Smooth muscle cell (in vitro differentiated cells): ENCODE data around the gene STOM. TPM values are rescaled to one million over a fixed set of nuclear protein-coding genes. Genes with fewer than 3 reads are reported as not detected.

ENCODE experiments used
- DNase-seq: peaks from one replicate; lab custom pipeline; 2025; ENCODE audit not compliant: unreplicated experiment; lab: John Stamatoyannopoulos, UW
- H2AFZ ChIP-seq: fragments of 200-600 bp; sonication (generic); 2 replicates; pipeline ENCODE4 v1.6.0; 2016; ENCODE audit warnings: antibody characterized with exemption, low read depth, mild to moderate bottlenecking
- H3F3A ChIP-seq: fragments of 200-600 bp; sonication (generic); 2 replicates; pipeline ENCODE4 v1.6.0; 2017; ENCODE audit warnings: antibody characterized with exemption, low read depth
- H3K27ac ChIP-seq: fragments of 200-600 bp; sonication (generic); 2 replicates; pipeline ENCODE4 v1.5.1; 2016; ENCODE audit warnings: low read depth, mild to moderate bottlenecking
- H3K27me3 ChIP-seq: fragments of 200-600 bp; sonication (generic); 2 replicates; pipeline ENCODE4 v1.6.1; 2016; ENCODE audit warnings: low read depth, mild to moderate bottlenecking
- H3K36me3 ChIP-seq: fragments of 200-600 bp; sonication (generic); 2 replicates; pipeline ENCODE4 v1.5.1; 2016; ENCODE audit warnings: low read depth
- H3K4me1 ChIP-seq: fragments of 200-600 bp; sonication (generic); 2 replicates; pipeline ENCODE4 v1.5.1; 2016; ENCODE audit warnings: low read depth
- H3K4me2 ChIP-seq: fragments of 200-600 bp; sonication (generic); 2 replicates; pipeline ENCODE4 v1.6.0; 2016; ENCODE audit warnings: mild to moderate bottlenecking
- H3K4me3 ChIP-seq: fragments of 200-600 bp; sonication (generic); 2 replicates; pipeline ENCODE4 v1.5.1; 2016; ENCODE audit warnings: mild to moderate bottlenecking
- H3K79me2 ChIP-seq: fragments of 200-600 bp; sonication (generic); 2 replicates; pipeline ENCODE4 v1.6.0; 2016; ENCODE audit warnings: low read depth, mild to moderate bottlenecking
- H3K9ac ChIP-seq: fragments of 200-600 bp; sonication (generic); 2 replicates; pipeline ENCODE4 v1.6.0; 2016; ENCODE audit warnings: low read depth
- H3K9me3 ChIP-seq: fragments of 200-600 bp; sonication (generic); replicated peaks from 2 replicates; pipeline ENCODE4 v1.5.1; 2016; ENCODE audit warnings: low read depth
- H4K20me1 ChIP-seq: fragments of 200-600 bp; sonication (generic); 2 replicates; pipeline ENCODE4 v1.6.0; 2016; ENCODE audit warnings: low read depth
- WGBS: methylation state at CpG from one replicate; pipeline ENCODE4 v1.1.7; 2016; ENCODE audit warnings: low lambda C conversion rate; 5-methylcytosine and 5-hydroxymethylcytosine counted together
- polyA plus RNA-seq: library from polyadenylated mRNA; unstranded; fragments of >200 nt; fragmentation: Nextera tagmentation; extraction: Ambion mirVana; gene quantifications from 2 replicates; pipeline ENCODE4 v1.2.1, GENCODE V29; 2016
- total RNA-seq: library from RNA; depleted of rRNA; stranded (reverse); fragments of >200 nt; gene quantifications from 2 replicates; pipeline ENCODE4 v1.2.3, GENCODE V29; 2014
- TF ChIP-seq, protein P1 (sequence below): fragments of 200-600 bp; sonication (generic); IDR thresholded peaks from 2 replicates; pipeline ENCODE4 v1.5.1; 2017; ENCODE audit warnings: borderline replicate concordance, mild to moderate bottlenecking, antibody characterized with exemption; ENCODE audit not compliant: insufficient read depth, poor library complexity, severe bottlenecking

The STOM gene, protein sequence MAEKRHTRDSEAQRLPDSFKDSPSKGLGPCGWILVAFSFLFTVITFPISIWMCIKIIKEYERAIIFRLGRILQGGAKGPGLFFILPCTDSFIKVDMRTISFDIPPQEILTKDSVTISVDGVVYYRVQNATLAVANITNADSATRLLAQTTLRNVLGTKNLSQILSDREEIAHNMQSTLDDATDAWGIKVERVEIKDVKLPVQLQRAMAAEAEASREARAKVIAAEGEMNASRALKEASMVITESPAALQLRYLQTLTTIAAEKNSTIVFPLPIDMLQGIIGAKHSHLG
- total RNA-seq (171 and 187 TPM in 2 replicates), polyA plus RNA-seq (105 and 136 TPM in 2 replicates)

DNA sequence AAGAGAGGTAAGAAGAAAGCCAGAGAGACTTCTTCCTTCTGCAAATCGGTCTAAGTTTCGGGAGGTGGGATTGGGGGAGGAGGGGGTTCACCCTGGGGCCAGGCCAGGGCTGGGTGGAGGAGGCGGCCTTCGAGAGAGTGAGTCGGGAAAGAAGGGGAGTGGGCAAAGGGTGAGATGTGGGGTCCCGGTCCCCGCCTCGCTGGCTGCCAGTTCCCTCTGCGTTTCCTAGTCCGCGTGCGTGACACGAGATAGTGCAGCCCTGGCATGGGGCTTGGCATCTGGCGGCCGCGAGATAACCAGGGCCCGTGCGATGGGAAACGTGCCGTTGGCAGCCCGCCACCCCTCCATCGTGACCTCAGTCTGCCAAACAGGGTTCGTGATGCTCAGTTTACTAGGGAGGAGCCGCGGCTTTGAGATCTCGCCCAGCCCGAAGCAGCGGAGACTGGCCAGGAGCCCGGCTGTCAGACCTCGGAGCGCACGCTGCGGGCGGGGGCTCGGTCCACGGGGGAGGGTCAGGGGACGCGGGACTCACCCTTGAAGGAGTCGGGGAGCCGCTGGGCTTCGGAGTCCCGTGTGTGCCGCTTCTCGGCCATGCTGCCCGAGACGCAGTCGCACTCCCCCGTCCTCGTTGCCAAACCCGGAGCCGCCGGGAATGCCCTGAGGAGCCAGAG lies at the start of gene STOM:
TSS of gene STOM (minus strand) at position 656 of the 671 bp plus-strand sequence. CDS start at position 593, 63 bp downstream.
- Histone ChIP-seq H3F3A (peaks cover 61% of the 10 kb centered on the region), H3K9ac (peak within 1 kb of the TSS; percentile 90), H3K36me3 (no peaks in the 10 kb centered on the region), H4K20me1 (peaks cover 8% of the 10 kb centered on the region), H3K9me3 (no peaks in the 10 kb centered on the region), H3K27me3 (no peaks in the 10 kb centered on the region), H3K4me1 (peaks cover 49% of the 10 kb centered on the region), H3K4me3 (peak within 1 kb of the TSS; percentile 73), H3K4me2 (peak within 1 kb of the TSS; percentile 86), H3K27ac (peak within 1 kb of the TSS; percentile 91), H2AFZ (peak within 1 kb of the TSS; percentile 64), H3K79me2 (peaks cover 52% of the 10 kb centered on the region)
- TF ChIP-seq, protein P1, sequence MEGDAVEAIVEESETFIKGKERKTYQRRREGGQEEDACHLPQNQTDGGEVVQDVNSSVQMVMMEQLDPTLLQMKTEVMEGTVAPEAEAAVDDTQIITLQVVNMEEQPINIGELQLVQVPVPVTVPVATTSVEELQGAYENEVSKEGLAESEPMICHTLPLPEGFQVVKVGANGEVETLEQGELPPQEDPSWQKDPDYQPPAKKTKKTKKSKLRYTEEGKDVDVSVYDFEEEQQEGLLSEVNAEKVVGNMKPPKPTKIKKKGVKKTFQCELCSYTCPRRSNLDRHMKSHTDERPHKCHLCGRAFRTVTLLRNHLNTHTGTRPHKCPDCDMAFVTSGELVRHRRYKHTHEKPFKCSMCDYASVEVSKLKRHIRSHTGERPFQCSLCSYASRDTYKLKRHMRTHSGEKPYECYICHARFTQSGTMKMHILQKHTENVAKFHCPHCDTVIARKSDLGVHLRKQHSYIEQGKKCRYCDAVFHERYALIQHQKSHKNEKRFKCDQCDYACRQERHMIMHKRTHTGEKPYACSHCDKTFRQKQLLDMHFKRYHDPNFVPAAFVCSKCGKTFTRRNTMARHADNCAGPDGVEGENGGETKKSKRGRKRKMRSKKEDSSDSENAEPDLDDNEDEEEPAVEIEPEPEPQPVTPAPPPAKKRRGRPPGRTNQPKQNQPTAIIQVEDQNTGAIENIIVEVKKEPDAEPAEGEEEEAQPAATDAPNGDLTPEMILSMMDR: no peak
- DNase-seq: peak; percentile 82
- 4% methylated on average over 33 of the region's 52 CpGs for WGBS

DNA sequence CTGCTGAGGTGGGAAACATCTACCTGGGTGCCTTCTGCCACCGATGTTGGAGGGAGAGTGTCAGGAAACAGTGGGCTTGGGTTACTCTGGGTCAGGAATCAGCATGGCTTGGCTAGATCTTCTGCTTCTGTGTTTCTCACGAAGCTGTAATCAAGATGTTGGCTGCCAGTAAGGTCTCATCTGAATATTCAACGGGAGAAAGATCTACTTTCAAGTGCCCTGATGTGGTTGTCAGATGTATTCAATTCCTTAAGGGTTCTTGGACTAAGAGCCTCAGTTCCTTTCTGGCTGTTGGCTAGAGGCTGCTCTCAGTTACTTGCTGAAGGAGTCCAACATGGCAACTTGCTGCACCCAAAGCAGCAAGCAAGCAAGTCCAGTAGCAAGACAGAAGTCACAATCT lies 41.9 kb upstream of the STOM start:
- TF ChIP-seq, protein P1: no peak
- H3K36me3 ChIP-seq: no peaks in the 10 kb centered on the region
- WGBS: 82% methylated on average over 3 of the region's 3 CpGs

DNA sequence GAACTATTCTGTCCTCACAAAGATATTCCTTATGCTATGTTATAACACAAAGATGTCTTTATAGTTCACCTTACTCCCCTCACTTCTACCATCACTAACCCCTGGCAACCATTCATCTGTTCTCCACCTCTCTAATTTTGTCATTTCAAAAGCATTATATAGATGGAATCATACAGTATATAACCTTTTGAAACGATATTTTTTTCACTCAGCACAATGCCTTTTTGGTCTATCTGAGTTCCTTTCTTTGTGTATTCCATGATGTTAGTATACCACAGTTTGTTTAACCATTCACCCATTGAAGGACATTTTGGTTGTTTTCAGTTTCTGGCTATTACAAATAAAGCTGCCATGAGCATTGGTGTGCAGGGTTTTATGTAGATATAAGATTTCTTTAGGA lies 35.8 kb upstream of the STOM start:
- H3K27me3 ChIP-seq: peaks cover 19% of the 10 kb centered on the region
- H4K20me1 ChIP-seq: no peaks in the 10 kb centered on the region
- DNase-seq: no peak
- H3K9ac ChIP-seq: no peak overlapping the region
- H3K36me3 ChIP-seq: no peaks in the 10 kb centered on the region
- no peak overlapping the region for H3K4me2 ChIP-seq
- H3K4me1 ChIP-seq: no peaks in the 10 kb centered on the region
- H2AFZ ChIP-seq: no peak overlapping the region
- TF ChIP-seq, protein P1: no peak
- H3K27ac ChIP-seq: no peak overlapping the region
- 88% methylated on average over 1 of the region's 1 CpG for WGBS
- no peaks in the 10 kb centered on the region for H3F3A ChIP-seq
- no peaks in the 10 kb centered on the region for H3K79me2 ChIP-seq
- H3K9me3 ChIP-seq: no peaks in the 10 kb centered on the region
- H3K4me3 ChIP-seq: no peak overlapping the region

More for the DNA sequence above, 41.9 kb upstream of the STOM start:
- Histone ChIP-seq H3K4me1 (no peaks in the 10 kb centered on the region), H3K27me3 (peaks cover 22% of the 10 kb centered on the region), H3K4me2 (no peak overlapping the region), H2AFZ (no peak overlapping the region), H3F3A (no peaks in the 10 kb centered on the region), H3K4me3 (no peak overlapping the region), H3K9ac (no peak overlapping the region), H4K20me1 (no peaks in the 10 kb centered on the region), H3K9me3 (no peaks in the 10 kb centered on the region), H3K79me2 (no peaks in the 10 kb centered on the region), H3K27ac (no peak overlapping the region)
- DNase-seq: no peak
